ENCODE results near the gene HBQ1. TPM values are rescaled to one million over a fixed set of nuclear protein-coding genes. Genes with fewer than 3 reads are reported as not detected.
"Not testable (repeated sequence)": the region's sequence is repeated elsewhere in the genome, so short reads cannot be mapped to it uniquely, and the experiment has no call there.

The HBQ1 gene
- total RNA-seq, 1 experiment from 2014 or later = 10.4 TPM

DNA sequence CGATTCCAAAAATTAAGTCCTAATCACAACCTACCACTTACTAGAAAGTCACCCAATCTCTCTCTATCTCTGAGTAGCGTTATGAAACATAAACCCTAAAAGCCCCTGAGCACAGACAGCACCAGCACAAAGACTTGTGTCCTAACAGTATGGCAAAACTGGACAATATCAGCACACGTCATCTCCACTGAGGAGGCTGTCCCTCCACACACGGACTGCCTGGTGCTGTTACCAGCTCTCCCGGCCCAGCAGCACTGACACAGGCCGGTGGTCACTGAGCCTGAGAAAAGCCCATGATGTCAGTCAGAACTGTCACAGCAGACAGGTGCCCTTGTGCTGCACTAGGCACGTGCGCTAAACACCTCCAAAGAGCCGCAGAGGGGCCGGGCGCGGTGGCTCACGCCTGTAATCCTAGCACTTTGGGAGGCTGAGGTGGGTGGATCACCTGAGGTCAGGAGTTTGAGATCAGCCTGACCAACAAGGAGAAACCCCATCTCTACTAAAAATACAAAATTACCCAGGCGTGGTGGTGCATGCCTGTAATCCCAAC lies 31.4 kb downstream of the HBQ1 start:
- H3K4me1 ChIP-seq (ENCODE audit: control insufficient read depth, insufficient read depth, low read length); POLR2A ChIA-PET; H3K27me3 ChIP-seq (ENCODE audit: control insufficient read depth, insufficient read depth, low read length); ATAC-seq; H3K4me3 ChIP-seq (ENCODE audit: low read depth in 2 of 2, low read length in 2 of 2); H3K9me3 ChIP-seq (ENCODE audit: control insufficient read depth, insufficient read depth, low read depth, low read length); DNase-seq (ENCODE audit: low read depth, low spot score); intact Hi-C loops (cut with micrococcal nuclease; ENCODE audit: unreplicated experiment); BruUV-seq (replicated peaks); CTCF ChIA-PET; in situ Hi-C loops (cut with HindIII; ENCODE audit: low pct_unique_long_range_greater_than_20kb, low sequenced_read_pairs); H3K27ac ChIP-seq (ENCODE audit: low read length): not testable (repeated sequence)
- H3K36me3 ChIP-seq (ENCODE audit: control insufficient read depth, insufficient read depth, low read length) = peaks cover 13% of the 10 kb centered on the region

DNA sequence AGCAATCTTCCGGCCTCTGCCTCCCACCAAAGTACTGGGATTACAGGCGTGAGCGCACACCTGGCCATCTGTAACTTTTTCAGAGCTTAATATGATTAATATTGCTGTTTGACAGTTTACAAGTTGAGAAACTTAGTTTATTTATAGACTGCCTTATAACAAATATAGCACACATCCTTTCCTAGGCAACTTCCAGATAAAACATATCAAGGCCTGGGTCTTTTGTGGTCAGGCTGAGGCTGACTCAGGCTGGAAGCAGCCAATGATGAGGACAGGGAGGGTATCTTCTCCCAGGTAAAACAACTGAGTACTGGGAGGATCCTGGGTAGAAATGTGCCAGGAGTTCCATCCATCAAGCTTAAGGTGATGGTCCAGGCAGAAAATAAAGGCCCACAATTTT lies 32.7 kb downstream of the HBQ1 start:
- DNase-seq (ENCODE audit: low read depth, low spot score) = no peak
- in situ Hi-C loops (cut with HindIII; ENCODE audit: low pct_unique_long_range_greater_than_20kb, low sequenced_read_pairs) = no loop called here
- CTCF ChIA-PET = no interaction called here

DNA sequence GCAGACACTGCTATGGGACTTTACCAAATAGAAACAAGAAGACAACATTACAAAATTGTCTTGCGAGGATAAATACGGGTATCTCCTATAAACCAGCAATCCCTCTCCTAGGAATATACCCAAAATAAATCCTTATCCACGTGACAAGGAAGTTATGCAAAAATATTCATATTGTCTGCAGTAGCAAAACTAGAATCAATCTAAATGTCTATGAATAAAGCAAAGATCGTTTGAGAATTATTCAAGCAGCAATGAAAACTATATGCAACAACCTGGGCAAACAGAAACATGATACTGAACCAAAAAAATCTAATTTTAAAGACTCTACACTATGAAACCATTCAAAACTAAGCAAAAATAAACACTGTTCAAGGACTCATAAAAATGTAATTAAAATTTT lies 39.8 kb downstream of the HBQ1 start:
- DNase-seq (ENCODE audit: low read depth, low spot score) (no peak), ATAC-seq (no peak)
- Histone ChIP-seq H3K4me3 (ENCODE audit: low read depth in 2 of 2, low read length in 2 of 2) (no peak overlapping the region), H3K27ac (ENCODE audit: low read length) (no peak overlapping the region), H3K4me1 (ENCODE audit: control insufficient read depth, insufficient read depth, low read length) (no peaks in the 10 kb centered on the region), H3K36me3 (ENCODE audit: control insufficient read depth, insufficient read depth, low read length) (peaks cover 14% of the 10 kb centered on the region), H3K9me3 (ENCODE audit: control insufficient read depth, insufficient read depth, low read depth, low read length) (no peaks in the 10 kb centered on the region), H3K27me3 (ENCODE audit: control insufficient read depth, insufficient read depth, low read length) (no peaks in the 10 kb centered on the region)
- TF ChIP-seq, protein P1, sequence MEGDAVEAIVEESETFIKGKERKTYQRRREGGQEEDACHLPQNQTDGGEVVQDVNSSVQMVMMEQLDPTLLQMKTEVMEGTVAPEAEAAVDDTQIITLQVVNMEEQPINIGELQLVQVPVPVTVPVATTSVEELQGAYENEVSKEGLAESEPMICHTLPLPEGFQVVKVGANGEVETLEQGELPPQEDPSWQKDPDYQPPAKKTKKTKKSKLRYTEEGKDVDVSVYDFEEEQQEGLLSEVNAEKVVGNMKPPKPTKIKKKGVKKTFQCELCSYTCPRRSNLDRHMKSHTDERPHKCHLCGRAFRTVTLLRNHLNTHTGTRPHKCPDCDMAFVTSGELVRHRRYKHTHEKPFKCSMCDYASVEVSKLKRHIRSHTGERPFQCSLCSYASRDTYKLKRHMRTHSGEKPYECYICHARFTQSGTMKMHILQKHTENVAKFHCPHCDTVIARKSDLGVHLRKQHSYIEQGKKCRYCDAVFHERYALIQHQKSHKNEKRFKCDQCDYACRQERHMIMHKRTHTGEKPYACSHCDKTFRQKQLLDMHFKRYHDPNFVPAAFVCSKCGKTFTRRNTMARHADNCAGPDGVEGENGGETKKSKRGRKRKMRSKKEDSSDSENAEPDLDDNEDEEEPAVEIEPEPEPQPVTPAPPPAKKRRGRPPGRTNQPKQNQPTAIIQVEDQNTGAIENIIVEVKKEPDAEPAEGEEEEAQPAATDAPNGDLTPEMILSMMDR (IDR thresholded peaks at IDR 0.05) = no peak
- TF ChIP-seq POLR2AphosphoS5 (IDR thresholded peaks at IDR 0.05; ENCODE audit: low read depth, low read length) = no peak
- no peak for TF ChIP-seq SIN3A (IDR thresholded peaks at IDR 0.05; ENCODE audit: borderline replicate concordance, insufficient read depth, low read depth, low read length)
- TF ChIP-seq TCF7L2 (IDR thresholded peaks at IDR 0.05; ENCODE audit: low read depth, low read length) = no peak
- TF ChIP-seq, protein P2, sequence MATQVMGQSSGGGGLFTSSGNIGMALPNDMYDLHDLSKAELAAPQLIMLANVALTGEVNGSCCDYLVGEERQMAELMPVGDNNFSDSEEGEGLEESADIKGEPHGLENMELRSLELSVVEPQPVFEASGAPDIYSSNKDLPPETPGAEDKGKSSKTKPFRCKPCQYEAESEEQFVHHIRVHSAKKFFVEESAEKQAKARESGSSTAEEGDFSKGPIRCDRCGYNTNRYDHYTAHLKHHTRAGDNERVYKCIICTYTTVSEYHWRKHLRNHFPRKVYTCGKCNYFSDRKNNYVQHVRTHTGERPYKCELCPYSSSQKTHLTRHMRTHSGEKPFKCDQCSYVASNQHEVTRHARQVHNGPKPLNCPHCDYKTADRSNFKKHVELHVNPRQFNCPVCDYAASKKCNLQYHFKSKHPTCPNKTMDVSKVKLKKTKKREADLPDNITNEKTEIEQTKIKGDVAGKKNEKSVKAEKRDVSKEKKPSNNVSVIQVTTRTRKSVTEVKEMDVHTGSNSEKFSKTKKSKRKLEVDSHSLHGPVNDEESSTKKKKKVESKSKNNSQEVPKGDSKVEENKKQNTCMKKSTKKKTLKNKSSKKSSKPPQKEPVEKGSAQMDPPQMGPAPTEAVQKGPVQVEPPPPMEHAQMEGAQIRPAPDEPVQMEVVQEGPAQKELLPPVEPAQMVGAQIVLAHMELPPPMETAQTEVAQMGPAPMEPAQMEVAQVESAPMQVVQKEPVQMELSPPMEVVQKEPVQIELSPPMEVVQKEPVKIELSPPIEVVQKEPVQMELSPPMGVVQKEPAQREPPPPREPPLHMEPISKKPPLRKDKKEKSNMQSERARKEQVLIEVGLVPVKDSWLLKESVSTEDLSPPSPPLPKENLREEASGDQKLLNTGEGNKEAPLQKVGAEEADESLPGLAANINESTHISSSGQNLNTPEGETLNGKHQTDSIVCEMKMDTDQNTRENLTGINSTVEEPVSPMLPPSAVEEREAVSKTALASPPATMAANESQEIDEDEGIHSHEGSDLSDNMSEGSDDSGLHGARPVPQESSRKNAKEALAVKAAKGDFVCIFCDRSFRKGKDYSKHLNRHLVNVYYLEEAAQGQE (IDR thresholded peaks at IDR 0.05; ENCODE audit: insufficient read depth in 1 of 2, low read depth in 2 of 2, low read length in 1 of 2) = no peak
- BruUV-seq (replicated peaks) = TSS peak; percentile 49
- ChIA-PET POLR2A (no interaction called here), CTCF (interaction anchor here (0.8 kb wide), 1 partner anchor 133 kb away, joined by 3 read pairs; no protein-coding TSS in a partner anchor)
- intact Hi-C loops (cut with micrococcal nuclease; ENCODE audit: unreplicated experiment) = no loop called here
- in situ Hi-C loops (cut with HindIII; ENCODE audit: low pct_unique_long_range_greater_than_20kb, low sequenced_read_pairs) = no loop called here

More for the DNA sequence above, 32.7 kb downstream of the HBQ1 start:
- Histone ChIP-seq H3K4me3 (ENCODE audit: low read depth in 2 of 2, low read length in 2 of 2) (no peak overlapping the region), H3K36me3 (ENCODE audit: control insufficient read depth, insufficient read depth, low read length) (peaks cover 9% of the 10 kb centered on the region), H3K9me3 (ENCODE audit: control insufficient read depth, insufficient read depth, low read depth, low read length) (no peaks in the 10 kb centered on the region), H3K4me1 (ENCODE audit: control insufficient read depth, insufficient read depth, low read length) (no peaks in the 10 kb centered on the region), H3K27ac (ENCODE audit: low read length) (no peak overlapping the region), H3K27me3 (ENCODE audit: control insufficient read depth, insufficient read depth, low read length) (no peaks in the 10 kb centered on the region)
- intact Hi-C loops (cut with micrococcal nuclease; ENCODE audit: unreplicated experiment) = no loop called here
- BruUV-seq (replicated peaks) = no TSS peak
- TF ChIP-seq, protein P2 (IDR thresholded peaks at IDR 0.05; ENCODE audit: insufficient read depth in 1 of 2, low read depth in 2 of 2, low read length in 1 of 2) = no peak
- TF ChIP-seq TCF7L2 (IDR thresholded peaks at IDR 0.05; ENCODE audit: low read depth, low read length) (no peak), POLR2AphosphoS5 (IDR thresholded peaks at IDR 0.05; ENCODE audit: low read depth, low read length) (no peak), SIN3A (IDR thresholded peaks at IDR 0.05; ENCODE audit: borderline replicate concordance, insufficient read depth, low read depth, low read length) (no peak)
- TF ChIP-seq, protein P1 (IDR thresholded peaks at IDR 0.05) = no peak
- POLR2A ChIA-PET = no interaction called here
- no peak for ATAC-seq

Data from Panc1 (cell line).